Ascending aorta (tissue), 2 donors: Measurements from ENCODE around the gene CHAF1A. TPM values are rescaled to one million over a fixed set of nuclear protein-coding genes. Genes with fewer than 3 reads are reported as not detected.

Experiments
- DNase-seq, 2 donors: peaks; one replicate each; pipeline ENCODE4 v3.0.0-alpha.2; 2019; ENCODE audit warnings: low spot score in 2 of 2
- H3K27ac ChIP-seq, 2 donors: fragments of 200-600 bp; sonication (generic); one replicate each; pipeline ENCODE4 v1.5.1; 2016 to 2017; ENCODE audit warnings: mild to moderate bottlenecking in 1 of 2
- H3K27me3 ChIP-seq: fragments of 200-600 bp; sonication (generic); one replicate; pipeline ENCODE4 v1.5.1; 2017
- H3K36me3 ChIP-seq, 2 donors: fragments of 200-600 bp; sonication (generic); one replicate each; pipeline ENCODE4 v1.5.1; 2016
- H3K4me1 ChIP-seq, 2 donors: fragments of 200-600 bp; sonication (generic); one replicate each; pipeline ENCODE4 v1.5.1; 2016 to 2017; ENCODE audit warnings: mild to moderate bottlenecking in 1 of 2
- H3K4me3 ChIP-seq, 2 donors: fragments of 200-600 bp; sonication (generic); one replicate each; pipeline ENCODE4 v1.5.1; 2016 to 2017; ENCODE audit warnings: mild to moderate bottlenecking in 1 of 2
- H3K9me3 ChIP-seq, 2 donors: fragments of 200-600 bp; sonication (generic); one replicate each; pipeline ENCODE4 v1.5.1; 2016
- intact Hi-C: fragments of 100-400 bp; cut with DNase I; formaldehyde crosslinking; loops from one replicate; pipeline ENCODE4 v1.15.1; 2023
- total RNA-seq: library from RNA; depleted of rRNA; stranded (reverse); fragments of >200 nt; gene quantifications from one replicate; pipeline ENCODE4 v1.1.0, GENCODE V29; 2016
- TF ChIP-seq, protein P1 (sequence below), 3 experiments: fragments of 200-600 bp in 2 of 3; fragments of 450-650 bp in 1 of 3; sonication (generic) in 2 of 3; IDR thresholded peaks; one replicate each; pipeline ENCODE4 v1.5.1; 2016 to 2019; ENCODE audit warnings: antibody characterized with exemption in 3 of 3, mild to moderate bottlenecking in 1 of 3, moderate library complexity in 1 of 3

Gene CHAF1A
- total RNA-seq, 1 donor from 2014 or later = 0.85 TPM

DNA sequence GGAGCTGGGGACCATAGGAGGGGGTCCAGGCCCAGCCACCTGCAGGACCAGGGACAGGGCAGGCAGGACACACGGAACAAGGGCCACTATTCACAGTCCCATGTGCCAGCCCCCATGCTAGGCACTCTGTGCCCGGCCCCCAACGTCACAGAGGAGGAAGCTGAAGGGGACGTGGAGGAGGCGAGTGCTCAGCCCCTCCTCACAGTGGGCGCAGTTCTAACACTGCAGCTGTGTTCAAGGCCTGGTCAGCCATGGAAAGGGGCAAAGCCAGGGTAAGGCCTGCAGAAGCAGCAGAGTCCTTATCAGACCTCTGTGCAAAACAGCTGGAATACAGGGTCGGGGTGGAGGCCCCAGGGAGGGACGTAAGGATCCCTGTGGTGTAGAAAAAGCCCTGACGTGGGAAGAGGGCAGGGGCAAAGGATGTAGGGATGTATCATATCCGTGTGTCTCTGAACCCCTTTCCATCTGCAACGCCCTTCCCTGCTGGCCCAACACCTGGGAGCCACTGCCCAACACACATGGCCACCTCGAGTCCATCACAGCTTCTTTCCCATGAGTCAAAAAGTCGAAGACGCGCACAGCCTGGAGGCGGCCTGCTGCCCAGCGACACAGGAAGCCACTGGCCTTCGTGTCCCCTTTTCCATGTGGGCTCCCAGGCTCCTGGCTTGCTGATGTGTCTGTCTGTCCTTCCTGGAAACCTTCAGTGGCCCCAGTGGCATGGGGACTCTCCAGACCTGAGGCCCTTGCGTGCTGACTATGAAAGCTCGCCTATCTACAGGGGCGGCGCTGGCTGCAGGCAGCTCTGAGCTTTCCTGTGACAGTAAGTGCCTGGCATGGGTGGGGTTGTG lies 30.1 kb upstream of the CHAF1A start:
- Histone ChIP-seq H3K4me1 (peaks cover 57 to 84% of the 10 kb centered on the region in 2 donors), H3K9me3 (no peaks in the 10 kb centered on the region), H3K27ac (peak overlapping the region; percentile 91 to 98), H3K36me3 (peaks cover 0 to under 1% of the 10 kb centered on the region in 2 donors), H3K4me3 (no peak overlapping the region), H3K27me3 (no peaks in the 10 kb centered on the region)
- DNase-seq = no peak
- TF ChIP-seq, protein P1, sequence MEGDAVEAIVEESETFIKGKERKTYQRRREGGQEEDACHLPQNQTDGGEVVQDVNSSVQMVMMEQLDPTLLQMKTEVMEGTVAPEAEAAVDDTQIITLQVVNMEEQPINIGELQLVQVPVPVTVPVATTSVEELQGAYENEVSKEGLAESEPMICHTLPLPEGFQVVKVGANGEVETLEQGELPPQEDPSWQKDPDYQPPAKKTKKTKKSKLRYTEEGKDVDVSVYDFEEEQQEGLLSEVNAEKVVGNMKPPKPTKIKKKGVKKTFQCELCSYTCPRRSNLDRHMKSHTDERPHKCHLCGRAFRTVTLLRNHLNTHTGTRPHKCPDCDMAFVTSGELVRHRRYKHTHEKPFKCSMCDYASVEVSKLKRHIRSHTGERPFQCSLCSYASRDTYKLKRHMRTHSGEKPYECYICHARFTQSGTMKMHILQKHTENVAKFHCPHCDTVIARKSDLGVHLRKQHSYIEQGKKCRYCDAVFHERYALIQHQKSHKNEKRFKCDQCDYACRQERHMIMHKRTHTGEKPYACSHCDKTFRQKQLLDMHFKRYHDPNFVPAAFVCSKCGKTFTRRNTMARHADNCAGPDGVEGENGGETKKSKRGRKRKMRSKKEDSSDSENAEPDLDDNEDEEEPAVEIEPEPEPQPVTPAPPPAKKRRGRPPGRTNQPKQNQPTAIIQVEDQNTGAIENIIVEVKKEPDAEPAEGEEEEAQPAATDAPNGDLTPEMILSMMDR (IDR thresholded peaks at IDR 0.05) = no peak
- intact Hi-C loops = no loop called here

- Histone ChIP-seq H3K27me3 (no peaks in the 10 kb centered on the region), H3K4me1 (peaks cover 58 to 86% of the 10 kb centered on the region in 2 donors), H3K9me3 (no peaks in the 10 kb centered on the region), H3K27ac (peak overlapping the region; percentile 91 to 98), H3K4me3 (peak overlapping the region; percentile 1 to 41), H3K36me3 (no peaks in the 10 kb centered on the region)
- no peak for DNase-seq
- intact Hi-C loops = no loop called here
- TF ChIP-seq, protein P1 (IDR thresholded peaks at IDR 0.05) = no peak
These were observed 29.4 kb upstream of the CHAF1A start for GRCh38 chr19:4373013-4373367.

GRCh38 chr19:4373601-4374497 lies 28.6 kb upstream of the CHAF1A start:
- H3K4me1 ChIP-seq = peaks cover 58 to 82% of the 10 kb centered on the region in 2 donors
- H3K9me3 ChIP-seq = no peaks in the 10 kb centered on the region
- no peaks in the 10 kb centered on the region for H3K27me3 ChIP-seq
- peak overlapping the region; percentile 91 to 98 for H3K27ac ChIP-seq
- H3K4me3 ChIP-seq = peak overlapping the region; percentile 1 to 41
- intact Hi-C loops = loop anchor here (1.0 kb wide), 2 partner anchors 28 to 31 kb away; partner anchors contain the start of genes CHAF1A and MPND
- TF ChIP-seq, protein P1 (IDR thresholded peaks at IDR 0.05) = no peak
- no peaks in the 10 kb centered on the region for H3K36me3 ChIP-seq
- DNase-seq = peak in 1 of 2 donors; percentile 82

- peak; percentile 37 to 95 for DNase-seq
- peaks cover 58 to 84% of the 10 kb centered on the region in 2 donors for H3K4me1 ChIP-seq
- intact Hi-C loops = loop anchor here (1.0 kb wide), 2 partner anchors 28 to 31 kb away; partner anchors contain the start of genes CHAF1A and MPND
These were observed 27.8 kb upstream of the CHAF1A start for GRCh38 chr19:4374498-4375163.

More at GRCh38 chr19:4374498-4375163, 27.8 kb upstream of the CHAF1A start:
- Histone ChIP-seq H3K4me3 (peak overlapping the region in 1 of 2 donors; percentile 5), H3K9me3 (no peaks in the 10 kb centered on the region), H3K27me3 (no peaks in the 10 kb centered on the region), H3K27ac (peak overlapping the region; percentile 91 to 98), H3K36me3 (no peaks in the 10 kb centered on the region)
- TF ChIP-seq, protein P1 (IDR thresholded peaks at IDR 0.05) = peak in 2 of 3 experiments; percentile 18 to 46
